ENCODE results near the gene ZNF407.
"Not testable (repeated sequence)": the region's sequence is repeated elsewhere in the genome, so short reads cannot be mapped to it uniquely, and the experiment has no call there.

The ZNF407 gene, protein sequence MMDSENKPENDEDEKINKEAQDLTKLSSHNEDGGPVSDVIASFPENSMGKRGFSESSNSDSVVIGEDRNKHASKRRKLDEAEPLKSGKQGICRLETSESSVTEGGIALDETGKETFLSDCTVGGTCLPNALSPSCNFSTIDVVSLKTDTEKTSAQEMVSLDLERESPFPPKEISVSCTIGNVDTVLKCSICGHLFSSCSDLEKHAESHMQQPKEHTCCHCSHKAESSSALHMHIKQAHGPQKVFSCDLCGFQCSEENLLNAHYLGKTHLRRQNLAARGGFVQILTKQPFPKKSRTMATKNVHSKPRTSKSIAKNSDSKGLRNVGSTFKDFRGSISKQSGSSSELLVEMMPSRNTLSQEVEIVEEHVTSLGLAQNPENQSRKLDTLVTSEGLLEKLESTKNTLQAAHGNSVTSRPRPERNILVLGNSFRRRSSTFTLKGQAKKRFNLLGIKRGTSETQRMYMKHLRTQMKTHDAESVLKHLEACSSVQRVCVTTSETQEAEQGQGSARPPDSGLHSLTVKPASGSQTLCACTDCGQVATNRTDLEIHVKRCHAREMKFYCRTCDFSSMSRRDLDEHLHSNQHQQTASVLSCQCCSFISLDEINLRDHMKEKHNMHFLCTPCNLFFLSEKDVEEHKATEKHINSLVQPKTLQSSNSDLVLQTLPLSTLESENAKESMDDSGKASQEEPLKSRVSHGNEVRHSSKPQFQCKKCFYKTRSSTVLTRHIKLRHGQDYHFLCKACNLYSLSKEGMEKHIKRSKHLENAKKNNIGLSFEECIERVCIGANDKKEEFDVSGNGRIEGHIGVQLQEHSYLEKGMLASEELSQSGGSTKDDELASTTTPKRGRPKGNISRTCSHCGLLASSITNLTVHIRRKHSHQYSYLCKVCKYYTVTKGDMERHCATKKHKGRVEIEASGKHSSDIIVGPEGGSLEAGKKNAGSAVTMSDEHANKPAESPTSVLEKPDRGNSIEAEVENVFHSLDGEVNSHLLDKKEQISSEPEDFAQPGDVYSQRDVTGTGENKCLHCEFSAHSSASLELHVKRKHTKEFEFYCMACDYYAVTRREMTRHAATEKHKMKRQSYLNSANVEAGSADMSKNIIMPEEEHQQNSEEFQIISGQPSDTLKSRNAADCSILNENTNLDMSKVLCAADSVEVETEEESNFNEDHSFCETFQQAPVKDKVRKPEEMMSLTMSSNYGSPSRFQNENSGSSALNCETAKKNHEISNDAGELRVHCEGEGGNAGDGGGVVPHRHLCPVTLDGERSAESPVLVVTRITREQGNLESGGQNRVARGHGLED (N-terminal part only)

DNA sequence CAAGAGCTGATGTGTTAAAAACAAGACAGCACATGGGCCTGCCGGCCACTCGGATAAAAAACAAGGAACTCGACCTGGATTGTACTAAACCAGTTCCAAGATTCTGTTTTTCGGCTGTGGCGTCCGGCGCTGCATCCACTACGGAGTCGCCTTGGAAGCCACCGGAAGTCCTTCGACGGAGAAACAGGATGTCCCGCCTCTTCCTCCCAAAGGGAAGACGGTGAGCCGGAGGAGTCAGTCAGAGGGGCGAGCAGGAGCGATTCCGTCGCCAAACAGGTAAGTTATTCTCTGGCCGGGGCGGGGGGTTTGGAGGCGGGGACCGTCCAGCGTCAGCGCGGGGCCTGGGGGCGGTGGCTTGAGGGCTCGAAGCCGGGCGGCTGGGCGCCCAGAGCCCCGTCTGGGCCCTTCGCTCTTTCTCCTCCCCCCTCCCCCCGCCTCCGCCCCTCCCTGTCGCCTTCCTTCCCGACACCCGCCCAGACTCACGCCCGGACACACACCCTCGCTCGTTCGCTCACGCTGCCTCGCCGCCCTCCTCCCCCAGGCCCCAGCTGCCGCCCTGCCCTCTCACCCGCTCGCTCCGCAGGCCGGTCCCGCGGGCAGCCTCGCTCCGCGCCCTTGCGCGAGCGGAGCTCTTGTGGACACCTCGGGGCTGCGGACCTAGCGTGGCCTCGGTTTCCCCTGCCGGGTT lies at the start of gene ZNF407:
Gene ZNF407, plus strand, starts transcription at position 209 of the 688 bp plus-strand sequence. CDS start 33,150 bp downstream, outside the sequence.
- peak; percentile 68 to 99 (median 87) for DNase-seq

DNA sequence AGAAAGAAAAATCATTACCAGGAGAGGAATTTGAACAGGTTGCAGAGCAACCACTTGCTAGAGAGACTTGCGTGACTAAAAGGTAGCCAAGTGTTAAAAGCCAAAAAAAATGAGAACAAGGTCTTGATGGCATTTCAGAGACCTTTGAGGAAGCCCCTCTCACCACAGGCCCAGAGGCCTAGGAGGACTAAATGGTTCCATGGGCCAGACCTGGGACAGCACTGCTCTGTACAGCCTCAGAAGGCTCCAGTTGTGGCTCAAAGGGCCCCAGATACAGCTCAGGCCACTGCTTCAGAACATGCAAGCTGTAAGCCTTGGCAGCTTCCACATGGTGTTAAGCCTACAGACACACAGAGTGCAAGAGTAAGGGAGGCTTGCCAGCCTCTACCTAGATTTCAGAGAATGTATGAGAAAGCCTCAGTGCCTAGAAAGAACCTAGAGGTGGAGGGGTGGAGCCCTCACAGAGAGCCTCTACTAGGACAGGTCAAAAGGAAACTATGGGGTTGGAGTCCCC lies 48.0 kb upstream of the ZNF407 start:
- no peak for DNase-seq

DNA sequence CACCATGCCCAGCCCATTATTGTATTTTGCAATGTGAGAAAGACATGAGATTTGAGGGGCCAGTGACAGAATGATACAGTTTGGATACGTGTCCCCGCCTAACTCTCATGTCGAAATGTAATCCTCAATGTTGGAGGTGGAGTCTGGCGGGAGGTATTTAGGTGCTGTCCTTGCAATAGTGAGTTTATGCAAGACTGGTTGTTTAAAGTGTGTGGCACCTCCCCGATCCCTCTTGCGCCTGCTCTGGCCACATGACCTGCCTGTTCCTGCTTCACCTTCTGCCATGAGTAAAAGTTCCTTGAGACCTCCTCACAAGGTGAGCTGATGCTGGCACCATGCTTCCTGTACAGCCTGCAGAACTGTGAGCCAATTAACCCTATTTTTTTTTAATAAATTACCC lies 46.8 kb upstream of the ZNF407 start:
- DNase-seq: no peak

DNA sequence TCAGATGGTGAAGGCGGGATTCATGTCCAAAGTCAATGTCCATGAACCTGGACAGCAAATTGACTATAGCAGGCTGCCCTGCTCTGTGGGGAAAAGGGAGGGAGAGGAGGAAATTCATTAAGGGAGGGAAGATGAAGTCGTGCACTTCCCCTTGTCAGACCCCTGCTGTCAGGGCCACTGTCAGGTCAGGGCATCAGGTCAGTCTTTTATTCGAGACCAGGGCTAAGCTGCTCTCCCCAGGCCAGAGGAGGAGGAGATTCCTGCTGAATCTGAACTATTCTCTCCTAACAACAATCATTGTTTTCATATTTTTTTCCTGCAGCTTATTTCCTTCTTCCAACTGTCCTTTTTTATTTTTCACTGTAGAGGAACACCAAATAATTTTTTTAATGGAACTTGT lies 46.2 kb upstream of the ZNF407 start:
- DNase-seq: no peak

DNA sequence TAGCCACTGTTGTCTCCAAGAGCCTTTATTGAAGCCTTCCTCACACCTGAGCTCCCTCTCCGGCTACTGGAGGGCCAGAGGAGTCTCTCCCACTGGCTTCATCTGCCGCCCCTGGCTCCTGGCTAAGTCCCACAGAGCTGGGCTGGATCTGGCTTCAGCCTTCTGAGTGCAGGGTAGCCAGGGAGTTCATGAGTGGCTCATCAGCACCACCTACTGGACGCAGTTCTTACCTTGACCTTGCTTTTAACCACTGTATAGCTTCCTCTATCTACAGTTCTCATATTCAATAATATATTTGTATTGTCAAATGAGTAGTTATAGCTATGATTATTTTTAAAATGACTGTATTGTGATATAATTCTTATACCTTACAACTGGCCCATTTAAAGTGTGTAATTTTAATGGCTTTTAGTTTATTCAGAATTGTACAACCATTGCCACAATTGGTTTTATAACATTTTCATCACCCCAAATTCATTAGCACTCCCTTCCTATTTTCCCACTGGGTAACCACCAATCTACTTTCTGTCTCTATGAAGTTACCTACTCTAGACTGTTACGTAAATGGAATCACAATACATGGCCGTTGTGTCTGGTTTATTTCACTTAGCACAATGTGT lies 45.6 kb upstream of the ZNF407 start:
- DNase-seq: peak in 45 of 51 donors; percentile 8 to 90 (median 62)

DNA sequence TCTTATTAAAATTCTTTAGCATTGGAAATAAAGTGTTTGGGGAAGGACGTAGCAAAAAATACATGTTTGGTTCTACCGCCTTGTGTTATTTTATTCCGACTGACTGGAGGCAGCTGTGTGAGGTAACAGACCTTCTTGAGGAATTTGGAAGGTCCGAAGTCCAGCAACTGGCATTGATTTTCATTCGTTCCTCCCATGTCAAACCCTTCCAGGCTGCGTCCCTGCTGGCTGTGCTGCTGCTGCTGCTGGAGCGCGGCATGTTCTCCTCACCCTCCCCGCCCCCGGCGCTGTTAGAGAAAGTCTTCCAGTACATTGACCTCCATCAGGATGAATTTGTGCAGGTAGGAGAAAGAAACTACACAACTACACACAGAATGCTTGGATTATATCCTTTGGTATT lies 41.5 kb upstream of the ZNF407 start:
- DNase-seq: no peak

DNA sequence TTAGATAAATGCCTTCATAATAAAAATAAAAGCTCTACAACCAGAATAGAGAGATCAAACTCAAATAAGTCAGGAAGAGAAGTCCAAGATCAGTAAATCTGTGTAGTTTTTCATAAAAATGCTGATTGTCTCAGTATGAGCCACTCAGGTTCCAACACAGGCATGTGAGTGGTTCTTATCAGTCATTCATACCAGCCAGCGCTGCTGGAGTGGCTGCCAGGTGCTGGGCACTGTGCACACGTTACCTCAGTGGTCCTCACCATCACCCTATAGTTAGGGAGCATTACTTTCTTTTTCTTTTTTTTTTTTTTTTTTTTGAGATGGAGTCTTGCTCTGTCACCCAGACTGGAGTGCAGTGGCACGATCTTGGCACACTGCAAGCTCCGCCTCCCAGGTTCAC lies 39.6 kb upstream of the ZNF407 start:
- DNase-seq: no peak

DNA sequence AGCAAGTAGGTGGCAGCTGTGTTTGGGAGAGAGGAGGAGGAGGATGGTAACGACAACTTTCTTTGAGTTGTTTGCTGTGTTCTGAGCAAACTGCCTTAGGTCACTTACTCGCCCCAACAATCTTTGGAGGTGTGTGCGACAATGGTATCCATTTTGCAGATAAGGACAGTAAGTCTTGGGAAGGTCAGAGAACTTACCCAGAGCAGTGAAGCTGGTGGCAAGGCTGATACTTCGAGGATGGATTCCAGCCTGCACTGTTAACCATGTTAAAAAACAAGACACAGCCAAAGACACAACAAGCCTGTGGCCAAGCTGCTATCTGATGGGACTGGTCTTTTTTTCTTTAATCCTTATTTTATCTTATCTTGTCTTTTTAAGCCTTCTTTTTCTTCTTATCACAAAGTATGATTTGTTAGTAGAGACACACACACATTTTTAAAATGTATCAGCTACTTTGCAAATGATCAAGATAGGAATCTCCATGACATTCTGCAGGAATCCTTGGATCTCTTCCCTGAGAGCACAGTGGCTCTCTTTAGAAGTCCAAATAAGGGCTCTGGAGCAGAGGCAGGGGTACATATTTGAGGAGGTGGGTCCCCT lies 35.4 kb upstream of the ZNF407 start:
- no peak for DNase-seq

DNA sequence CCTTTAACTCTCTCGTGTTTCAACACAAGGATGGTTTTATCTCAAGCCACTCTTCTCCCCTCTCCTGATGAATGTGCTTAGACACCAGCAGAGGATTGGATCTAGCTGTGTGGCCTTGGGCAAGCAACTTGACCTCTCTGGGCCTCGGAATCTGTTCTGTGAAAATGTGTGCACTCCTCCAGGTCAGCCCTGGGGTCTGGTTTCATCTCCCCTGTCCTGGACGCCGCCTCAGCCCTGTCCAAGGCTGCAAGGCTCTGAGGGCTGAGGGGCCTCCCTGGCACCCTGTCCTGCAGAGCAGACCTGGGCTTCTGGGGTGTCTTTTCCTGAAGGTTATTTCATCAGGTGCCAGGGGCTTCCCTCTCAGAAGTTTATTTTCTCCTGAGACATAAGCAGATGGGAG lies 34.9 kb upstream of the ZNF407 start:
- DNase-seq: no peak

DNA sequence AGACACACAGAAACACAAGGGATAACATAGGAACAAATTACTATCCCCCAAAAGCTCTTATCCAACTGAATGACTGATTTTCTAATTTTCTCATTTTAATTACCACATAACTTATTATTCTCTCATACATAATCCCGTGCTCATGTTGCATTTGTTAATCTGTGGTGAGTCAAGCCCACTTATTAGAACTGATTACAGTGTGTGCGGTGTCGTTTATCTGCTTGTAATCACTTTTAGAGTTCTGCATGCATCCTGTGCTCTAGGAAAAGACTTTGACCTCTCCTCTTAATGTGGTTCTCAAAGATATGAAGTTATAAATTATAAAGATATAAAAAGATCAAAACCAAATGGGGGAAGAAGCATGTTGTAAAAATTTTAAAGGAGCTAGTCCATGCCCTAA lies 33.7 kb upstream of the ZNF407 start:
- DNase-seq: no peak

DNA sequence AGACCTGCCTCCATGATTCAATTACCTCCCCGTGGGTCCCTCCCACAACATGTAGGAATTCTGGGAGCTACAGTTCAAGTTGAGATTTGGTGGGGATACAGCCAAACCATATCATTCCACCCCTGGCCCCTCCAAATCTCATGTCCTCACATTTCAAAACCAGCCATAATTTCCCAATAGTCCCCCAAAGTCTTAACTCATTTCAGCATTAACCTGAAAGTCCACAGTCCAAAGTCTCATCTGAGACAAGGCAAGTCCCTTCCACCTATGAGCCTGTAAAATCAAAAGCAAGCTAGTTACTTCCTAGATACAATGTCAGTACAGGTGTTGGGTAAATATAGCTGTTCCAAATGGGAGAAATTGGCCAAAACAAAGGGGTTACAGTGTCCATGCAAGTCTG lies 32.5 kb upstream of the ZNF407 start:
- DNase-seq: not testable (repeated sequence)

DNA sequence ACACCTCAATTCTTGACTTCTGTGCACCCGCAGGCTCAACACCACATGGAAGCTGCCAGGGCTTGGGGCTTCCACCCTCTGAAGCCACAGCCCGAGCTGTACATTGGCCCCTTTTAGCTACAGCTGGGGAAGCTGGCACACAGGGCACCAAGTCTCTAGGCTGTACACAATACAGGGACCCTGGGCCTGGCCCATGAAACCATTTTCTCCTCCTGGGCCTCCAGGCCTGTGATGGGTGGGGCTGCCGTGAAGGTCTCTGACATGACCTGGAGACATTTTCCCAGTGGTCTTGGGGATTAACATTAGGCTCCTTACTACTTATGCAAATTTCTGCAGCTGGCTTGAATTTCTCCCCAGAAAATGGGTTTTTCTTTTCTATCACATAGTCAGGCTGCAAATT lies 31.7 kb upstream of the ZNF407 start:
- not testable (repeated sequence) for DNase-seq

DNA sequence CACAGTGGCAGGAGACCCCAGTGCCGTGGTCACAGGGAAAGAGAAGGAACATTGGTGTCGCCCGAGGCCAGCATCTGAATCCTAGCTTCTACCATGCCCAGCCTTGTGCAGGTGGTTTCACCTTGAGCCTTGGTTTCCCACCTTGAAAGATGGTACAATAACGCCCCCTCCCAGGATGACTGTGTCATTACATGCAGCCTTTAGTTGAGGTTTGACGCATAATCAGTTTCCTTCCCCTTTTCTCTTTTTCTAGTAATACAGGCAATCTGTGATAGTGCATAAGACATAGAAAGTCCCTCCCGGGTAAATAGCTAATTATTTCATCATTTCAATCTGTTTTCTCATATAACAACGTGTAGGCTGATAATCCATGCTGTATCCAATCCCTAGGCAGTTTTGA lies 29.8 kb upstream of the ZNF407 start:
- DNase-seq: no peak

DNA sequence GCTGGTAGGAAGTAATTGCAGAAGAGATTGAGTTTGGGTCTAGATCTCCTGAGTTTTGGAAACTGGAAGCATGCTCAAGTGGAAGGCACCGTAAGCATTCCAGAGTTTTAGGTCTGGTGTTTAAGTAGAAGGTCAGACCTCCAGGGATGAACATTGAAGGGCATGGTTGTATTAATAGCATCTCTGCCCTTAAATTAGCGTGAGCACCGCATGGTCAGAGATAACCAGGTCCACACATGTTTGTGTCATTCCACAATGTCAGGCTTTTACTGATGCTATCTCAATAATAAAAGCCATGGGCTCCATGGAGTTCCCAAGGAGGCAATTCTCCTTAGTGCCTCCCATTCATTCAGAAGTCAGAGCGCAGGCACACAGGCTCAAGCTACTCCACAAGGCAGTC lies 28.3 kb upstream of the ZNF407 start:
- DNase-seq: no peak

DNA sequence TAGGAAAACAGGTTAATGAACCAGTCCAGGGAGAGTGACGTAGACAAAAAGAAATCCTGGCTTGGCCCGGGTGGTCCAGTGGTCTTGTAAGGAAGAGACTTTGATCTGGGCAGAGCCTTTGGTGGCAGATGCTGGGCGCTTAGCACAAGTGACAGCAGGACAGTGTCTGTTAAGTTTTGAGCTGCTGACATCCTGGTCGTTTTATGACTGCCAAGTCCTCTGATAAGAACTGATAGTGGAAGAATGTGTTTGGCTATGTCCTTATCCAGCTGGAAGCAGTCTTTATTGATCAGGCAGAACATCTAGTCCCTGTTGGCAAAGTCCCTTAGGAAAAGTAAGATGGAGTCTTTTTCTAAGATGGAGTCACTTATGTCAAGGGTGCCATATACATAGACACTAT lies 27.4 kb upstream of the ZNF407 start:
- DNase-seq: no peak

DNA sequence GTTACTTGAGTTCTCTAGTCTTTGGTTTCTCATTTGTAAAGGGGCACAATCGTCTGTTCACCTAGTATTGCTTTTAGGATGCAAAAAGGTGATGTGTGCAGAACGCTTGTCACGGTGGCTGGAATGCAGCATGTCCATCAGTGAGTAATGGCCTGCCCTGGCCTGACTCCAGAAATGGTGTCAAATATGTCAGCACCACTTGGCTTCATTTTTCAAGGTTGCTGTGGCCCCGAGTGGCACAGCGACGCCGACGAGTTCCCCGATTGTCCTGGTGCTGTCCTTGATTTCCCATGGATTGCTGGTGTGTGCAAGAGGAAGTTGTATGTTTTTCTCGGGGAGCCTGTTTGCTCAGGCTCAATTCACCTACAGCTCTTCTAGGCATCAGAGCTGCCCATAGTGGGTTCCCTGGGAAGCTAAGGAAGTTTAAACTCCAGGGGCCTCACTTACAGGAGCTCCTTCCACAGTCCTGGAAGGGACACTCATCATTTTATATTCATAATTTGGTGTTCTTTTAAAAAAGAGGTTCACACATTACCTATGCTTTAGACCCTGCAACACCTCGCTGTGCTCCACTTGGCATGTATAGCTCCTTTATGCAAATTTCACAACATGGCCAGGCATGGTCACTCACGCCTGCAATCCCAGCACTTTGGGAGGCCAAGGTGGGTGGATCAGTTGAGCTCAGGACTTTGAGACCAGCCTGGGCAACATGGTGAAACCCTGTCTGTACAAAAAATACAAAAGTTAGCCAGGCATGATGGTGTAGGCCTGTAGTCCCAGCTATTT lies 25.6 kb upstream of the ZNF407 start:
- no peak for DNase-seq

DNA sequence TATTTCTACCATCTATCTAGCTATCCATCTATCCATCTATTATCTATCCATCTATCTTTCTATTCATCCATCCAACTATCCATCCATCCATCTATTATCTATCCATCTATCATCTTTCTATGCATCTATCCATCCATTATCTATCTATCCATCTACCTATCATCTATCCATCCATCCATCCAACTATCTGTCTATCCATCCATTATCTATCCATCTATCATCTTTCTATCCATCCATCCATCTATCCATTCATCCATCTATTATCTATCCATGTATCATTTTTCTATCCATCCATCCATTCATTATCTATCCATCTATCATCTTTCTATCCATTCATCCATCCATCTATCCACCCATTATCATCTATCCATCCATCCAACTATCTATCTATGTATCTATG lies 24.6 kb upstream of the ZNF407 start:
- no peak for DNase-seq

DNA sequence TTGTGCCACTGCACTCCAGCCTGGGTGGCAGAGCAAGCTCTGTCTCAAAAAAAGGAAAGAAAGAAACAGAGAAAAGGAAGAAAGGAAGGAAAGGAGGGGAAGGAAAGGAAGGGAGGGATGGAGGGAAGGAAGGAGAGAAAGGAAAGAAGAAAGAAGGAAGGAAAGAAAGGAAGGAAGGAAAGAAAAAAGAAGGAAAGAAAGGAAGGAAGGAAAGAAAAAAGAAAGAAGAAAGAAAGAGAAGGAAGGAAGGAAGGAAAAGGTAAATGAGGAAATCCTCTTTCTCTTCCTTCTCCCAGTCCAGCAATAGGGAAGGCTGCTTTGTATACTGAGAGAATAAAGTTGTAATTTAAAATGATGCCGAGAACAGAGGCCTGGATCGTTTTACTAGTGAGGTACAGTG lies 22.8 kb upstream of the ZNF407 start:
- DNase-seq: no peak

DNA sequence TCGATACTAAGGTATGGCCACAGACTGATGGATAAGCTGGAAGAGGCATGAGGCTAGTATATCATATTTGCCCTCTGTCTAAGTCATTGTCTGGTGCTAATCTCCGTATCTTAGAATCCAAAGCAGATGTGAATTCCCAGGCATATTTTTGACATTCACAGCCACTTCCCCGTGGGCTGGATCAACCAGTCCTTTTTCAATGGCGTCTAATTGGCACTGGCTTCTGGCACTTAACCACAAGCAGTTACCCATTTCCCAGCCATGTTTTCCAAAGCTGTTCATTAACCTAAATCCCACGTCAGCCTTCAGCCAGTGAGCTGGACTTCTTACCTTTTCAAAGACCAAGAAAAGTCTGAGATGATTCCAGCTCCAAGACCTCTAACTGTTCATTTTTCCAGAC lies 20.7 kb upstream of the ZNF407 start:
- DNase-seq: no peak
